HepG2 (cell line): ENCODE data around the gene CD109. TPM values are rescaled to one million over a fixed set of nuclear protein-coding genes. Genes with fewer than 3 reads are reported as not detected.

ENCODE experiments used
- ATAC-seq: fragments of 200-7000 bp; cut with Tn5 transposase; 3 replicates; pipeline ENCODE4 v1.9.1; 2020; ENCODE audit warnings: mild to moderate bottlenecking, moderate library complexity
- BruUV-seq: library from RNA; stranded (reverse); fragments of 400-500 nt; replicated peaks from 2 replicates; lab custom pipeline; 2021; lab: Mats Ljungman, UMichigan
- CTCF ChIA-PET: fragments of 300-600 bp; formaldehyde crosslinking; extraction: SDS; loops from one replicate; lab custom pipeline; 2021; ENCODE audit warnings: low total read pairs, inconsistent platforms, low intra/inter-chr PET ratio; lab: Yijun Ruan, JAX
- POLR2A ChIA-PET: fragments of 350-600 bp; sonication (Branson Sonifier 250); formaldehyde crosslinking; loops from one replicate; lab custom pipeline; 2020; ENCODE audit warnings: antibody characterized with exemption, inconsistent platforms; lab: Yijun Ruan, JAX
- DNase-seq: peaks from one replicate; pipeline ENCODE4 v3.0.0-alpha.2; 2015; ENCODE audit warnings: low spot score
- FAIRE-seq: peaks from 3 replicates; lab custom pipeline; 2011; peaks lifted over from hg19 to GRCh38; lab: Jason Lieb, UNC
- H2AFZ ChIP-seq: one replicate; pipeline ENCODE4 v1.6.1; 2011; ENCODE audit warnings: low read length, inconsistent platforms
- H3K27ac ChIP-seq: fragments of 300-600 bp; 3 replicates; pipeline ENCODE4 v1.8.0; 2011; ENCODE audit warnings: mixed run types, mild to moderate bottlenecking, mixed read lengths, low read length, inconsistent platforms; ENCODE audit not compliant: insufficient read depth; ENCODE audit errors: extremely low read length
- H3K27me3 ChIP-seq, 2 experiments: fragments of 200-600 bp in 1 of 2; 2 replicates in 1 of 2; 3 replicates in 1 of 2; pipeline versions ENCODE4 v1.6.0 to v1.8.0; 2011; ENCODE audit warnings: low read length in 2 of 2, mild to moderate bottlenecking in 2 of 2, moderate library complexity in 2 of 2, inconsistent platforms in 1 of 2; ENCODE audit not compliant: insufficient read depth in 2 of 2, control insufficient read depth in 1 of 2
- H3K36me3 ChIP-seq, 2 experiments: fragments of 200-600 bp in 1 of 2; replicated peaks in 1 of 2; 2 replicates in 1 of 2; 3 replicates in 1 of 2; pipeline versions ENCODE4 v1.5.1 to v1.8.0; 2011; ENCODE audit warnings: low read length in 2 of 2, inconsistent platforms in 1 of 2; ENCODE audit not compliant: insufficient read depth in 2 of 2, control insufficient read depth in 1 of 2
- H3K4me1 ChIP-seq: 2 replicates; pipeline ENCODE4 v1.5.1; 2012; ENCODE audit warnings: low read length, inconsistent platforms; ENCODE audit not compliant: insufficient read depth
- H3K4me2 ChIP-seq: 2 replicates; pipeline ENCODE4 v1.6.0; 2011; ENCODE audit warnings: low read depth, low read length, inconsistent platforms
- H3K4me3 ChIP-seq, 3 experiments: fragments of 200-600 bp in 1 of 3; sonication (generic), shearing (Covaris generic) in 1 of 3; replicated peaks in 1 of 3; 2 replicates each; pipeline ENCODE4 v1.5.1; 2011 to 2016; ENCODE audit warnings: low read length in 3 of 3, inconsistent platforms in 2 of 3, low read depth in 2 of 3, mild to moderate bottlenecking in 2 of 3, control low read depth in 1 of 3, mixed read lengths in 1 of 3; ENCODE audit not compliant: insufficient read depth in 1 of 3
- H3K79me2 ChIP-seq: one replicate; pipeline ENCODE4 v1.6.1; 2011; ENCODE audit warnings: low read length, inconsistent platforms; ENCODE audit not compliant: insufficient read depth
- H3K9ac ChIP-seq: 2 replicates; pipeline ENCODE4 v1.6.0; 2011; ENCODE audit warnings: mild to moderate bottlenecking, low read depth, low read length, inconsistent platforms; ENCODE audit not compliant: insufficient read depth
- H3K9me3 ChIP-seq: 2 replicates; pipeline ENCODE4 v1.5.1; 2012; ENCODE audit warnings: mild to moderate bottlenecking, low read length
- H4K20me1 ChIP-seq: 2 replicates; pipeline ENCODE4 v1.6.0; 2011; ENCODE audit warnings: inconsistent platforms, mild to moderate bottlenecking, low read length, moderate library complexity; ENCODE audit not compliant: insufficient read depth
- ADNP ChIP-seq: sonication (generic); formaldehyde crosslinking; IDR thresholded peaks from 2 replicates; pipeline ENCODE4 v1.4.0; 2020; ENCODE audit warnings: missing genetic modification reagents
- CAMTA2 ChIP-seq: sonication (generic); formaldehyde crosslinking; IDR thresholded peaks from 2 replicates; pipeline ENCODE4 v1.4.0; 2020; ENCODE audit warnings: mild to moderate bottlenecking, missing genetic modification reagents, borderline replicate concordance
- RORA ChIP-seq: sonication (generic); formaldehyde crosslinking; IDR thresholded peaks from 2 replicates; pipeline ENCODE4 v1.5.0; 2020; ENCODE audit warnings: mild to moderate bottlenecking, missing genetic modification reagents, moderate library complexity
- SALL1 ChIP-seq: sonication (generic); formaldehyde crosslinking; IDR thresholded peaks from 2 replicates; pipeline ENCODE4 v1.8.0; 2022; ENCODE audit warnings: mild to moderate bottlenecking, missing genetic modification reagents
- SMC3 ChIP-seq: IDR thresholded peaks from 2 replicates; pipeline ENCODE4 v1.6.1; 2011; ENCODE audit warnings: low read length, improper control_type of control experiment
- SNAI1 ChIP-seq: sonication (generic); formaldehyde crosslinking; IDR thresholded peaks from 2 replicates; pipeline ENCODE4 v1.5.0; 2020; ENCODE audit warnings: mild to moderate bottlenecking, missing genetic modification reagents, borderline replicate concordance
- TCF7 ChIP-seq: sonication (generic); IDR thresholded peaks from 2 replicates; pipeline ENCODE4 v1.6.1; 2016; ENCODE audit warnings: antibody characterized with exemption, low read depth
- ZBTB3 ChIP-seq: sonication (generic); formaldehyde crosslinking; IDR thresholded peaks from 2 replicates; pipeline ENCODE4 v1.4.0; 2020; ENCODE audit warnings: low read depth, mild to moderate bottlenecking, moderate library complexity, missing genetic modification reagents, borderline replicate concordance
- ZNF232 ChIP-seq: sonication (generic); formaldehyde crosslinking; IDR thresholded peaks from 2 replicates; pipeline ENCODE4 v1.4.0; 2020; ENCODE audit warnings: missing genetic modification reagents, borderline replicate concordance
- ZNF30 ChIP-seq: sonication (generic); formaldehyde crosslinking; IDR thresholded peaks from 2 replicates; pipeline ENCODE4 v1.5.0; 2020; ENCODE audit warnings: mild to moderate bottlenecking, missing genetic modification reagents
- ZNF34 ChIP-seq: sonication (generic); formaldehyde crosslinking; IDR thresholded peaks from 2 replicates; pipeline ENCODE4 v1.4.0; 2020; ENCODE audit warnings: mild to moderate bottlenecking, missing genetic modification reagents, borderline replicate concordance
- ZNF484 ChIP-seq: sonication (generic); formaldehyde crosslinking; IDR thresholded peaks from 2 replicates; pipeline ENCODE4 v1.5.1; 2020; ENCODE audit warnings: mild to moderate bottlenecking, low read depth, missing genetic modification reagents, borderline replicate concordance
- ZNF678 ChIP-seq: sonication (generic); formaldehyde crosslinking; IDR thresholded peaks from 2 replicates; pipeline ENCODE4 v1.4.0; 2020; ENCODE audit warnings: mild to moderate bottlenecking, missing genetic modification reagents
- WGBS: methylation state at CpG from one replicate; pipeline ENCODE4 v1.1.6; 2017; ENCODE audit warnings: low lambda C conversion rate; 5-methylcytosine and 5-hydroxymethylcytosine counted together
- in situ Hi-C: cut with HindIII; loops from 2 replicates; pipeline ENCODE4 v1.10.0; 2017; ENCODE audit warnings: low pct_unique_long_range_greater_than_20kb; ENCODE audit not compliant: extremely low pct_ligation_motif_present
- intact Hi-C: fragments of 100-400 bp; cut with micrococcal nuclease; formaldehyde crosslinking; loops from one replicate; pipeline ENCODE4 v1.10.0; 2022; ENCODE audit not compliant: unreplicated experiment
- polyA plus RNA-seq, 8 experiments: library from polyadenylated mRNA; depleted of rRNA in 3 of 8; stranded (reverse) in 7 of 8; unstranded in 1 of 8; fragments of >200 nt; fragmentation: Illumina TruSeq in 4 of 8; extraction: Trizol in 4 of 8; gene quantifications; 2 replicates each; pipeline versions ENCODE4 v1.2.1 to v1.2.3, GENCODE V29; 2011 to 2016; ENCODE audit warnings: low read depth in 4 of 8, missing spikeins in 1 of 8, mixed read lengths in 1 of 8; ENCODE audit not compliant: insufficient read depth in 1 of 8
- total RNA-seq, 5 experiments: library from RNA; depleted of rRNA; stranded (reverse); fragments of >200 nt; fragmentation: Illumina TruSeq; extraction: Trizol; gene quantifications; 2 replicates each; pipeline ENCODE4 v1.2.3, GENCODE V29; 2016; ENCODE audit warnings: low read depth in 1 of 5
- TF ChIP-seq, protein P1 (sequence below): sonication (generic); formaldehyde crosslinking; IDR thresholded peaks from 2 replicates; pipeline ENCODE4 v1.5.0; 2020; ENCODE audit warnings: missing genetic modification reagents
- TF ChIP-seq, protein P2 (sequence below), 2 experiments: sonication (generic) in 1 of 2; formaldehyde crosslinking in 1 of 2; IDR thresholded peaks; 2 replicates each; pipeline versions ENCODE4 v1.4.0 to v1.6.1; 2018 to 2020; ENCODE audit warnings: missing genetic modification reagents in 2 of 2, borderline replicate concordance in 1 of 2, low read depth in 1 of 2, mild to moderate bottlenecking in 1 of 2, missing biosample characterization in 1 of 2
- TF ChIP-seq, protein P3 (sequence below): IDR thresholded peaks from 2 replicates; pipeline ENCODE4 v1.6.1; 2016; ENCODE audit warnings: low read depth

CD109 gene
- total and polyA plus RNA-seq, 2 of the 13 experiments (the other 11 are each of a cell fraction or from before 2014, with no cell fraction given), result 0.93 to 2.1 TPM

DNA sequence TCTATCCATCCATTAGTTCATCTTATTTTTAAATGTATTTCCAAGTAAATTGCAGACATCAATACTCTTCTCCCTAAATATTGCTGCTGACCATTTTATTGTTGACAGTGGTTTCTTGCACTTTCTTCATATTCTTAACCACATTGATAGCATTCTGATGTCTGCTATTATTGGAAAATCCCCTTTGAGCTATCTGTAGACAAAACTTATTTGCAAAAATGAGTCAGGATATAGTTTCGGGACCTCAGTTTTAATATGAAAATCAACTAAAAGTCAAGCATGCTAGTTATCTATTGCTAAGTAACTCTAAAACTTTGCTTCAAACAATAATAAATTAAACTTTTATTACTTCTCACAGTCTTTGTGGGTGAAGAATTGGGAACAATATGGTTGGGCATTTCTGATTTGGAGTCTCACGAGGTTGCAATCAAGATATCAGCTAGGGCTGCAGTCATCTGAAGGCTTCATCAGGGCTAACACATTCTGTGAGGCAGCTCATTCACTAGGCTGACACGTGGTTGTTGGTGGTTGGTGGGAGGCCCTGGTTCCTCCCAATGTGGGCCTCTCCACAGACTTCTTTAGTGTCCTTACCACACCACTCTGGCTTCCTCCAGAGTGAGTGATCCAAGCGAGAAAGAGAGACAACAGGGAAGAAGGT is 32.7 kb downstream of the CD109 start:
- WGBS, result 74% methylated on average over 4 of the region's 4 CpGs
- POLR2A ChIA-PET, result no interaction called here
- ATAC-seq, result no peak

DNA sequence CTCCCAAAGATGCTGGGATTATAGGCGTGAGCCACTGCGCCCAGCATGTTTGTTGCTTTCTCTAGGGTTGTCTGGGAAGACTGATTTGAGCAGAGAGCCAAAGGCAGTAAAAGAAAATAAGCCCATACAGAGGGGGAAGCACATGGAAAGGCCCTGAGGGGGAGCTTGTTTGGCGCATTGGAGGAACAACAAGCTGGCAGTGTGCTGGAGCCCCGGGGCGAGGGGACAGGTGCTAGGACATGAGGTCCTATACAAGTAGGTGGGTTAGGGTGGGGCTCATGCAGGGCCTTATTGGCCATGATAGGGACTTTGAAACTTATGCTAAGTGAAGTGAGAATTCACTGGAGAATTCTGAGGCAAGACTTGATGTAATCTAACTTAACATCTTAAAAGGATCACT is 35.3 kb downstream of the CD109 start:
- no peaks in the 10 kb centered on the region for H3K27me3 ChIP-seq
- no peak overlapping the region for H3K27ac ChIP-seq
- ATAC-seq (no peak), DNase-seq (no peak), FAIRE-seq (no peak)
- no peak overlapping the region for H3K4me3 ChIP-seq
- H3K4me2 ChIP-seq, result no peak overlapping the region
- H3K9ac ChIP-seq, result no peak overlapping the region
- POLR2A ChIA-PET, result no interaction called here
- H4K20me1 ChIP-seq, result no peaks in the 10 kb centered on the region
- CTCF ChIA-PET, result interaction anchor here (4.2 kb wide), 1 partner anchor 55 kb away, joined by 60 read pairs; no protein-coding TSS in a partner anchor
- no peaks in the 10 kb centered on the region for H3K9me3 ChIP-seq
- no peak overlapping the region for H2AFZ ChIP-seq
- intact Hi-C loops, result no loop called here
- no peaks in the 10 kb centered on the region for H3K79me2 ChIP-seq
- WGBS, result 90% methylated on average over 5 of the region's 5 CpGs
- BruUV-seq, result no TSS peak
- H3K4me1 ChIP-seq, result no peaks in the 10 kb centered on the region
- H3K36me3 ChIP-seq, result no peaks in the 10 kb centered on the region
- in situ Hi-C loops, result loop anchor here (5.0 to 25.0 kb wide), 2 partner anchors 54 to 1481 kb away; partner anchors contain the start of gene COL12A1
- TF ChIP-seq ZNF30 (CRISPR knock-in tag) (no peak), TCF7 (no peak), SNAI1 (no peak), CAMTA2 (CRISPR knock-in tag) (no peak), ZBTB3 (CRISPR knock-in tag) (no peak), ADNP (CRISPR knock-in tag) (no peak), SALL1 (CRISPR knock-in tag) (no peak), ZNF34 (CRISPR knock-in tag) (no peak)
- TF ChIP-seq, protein P1, sequence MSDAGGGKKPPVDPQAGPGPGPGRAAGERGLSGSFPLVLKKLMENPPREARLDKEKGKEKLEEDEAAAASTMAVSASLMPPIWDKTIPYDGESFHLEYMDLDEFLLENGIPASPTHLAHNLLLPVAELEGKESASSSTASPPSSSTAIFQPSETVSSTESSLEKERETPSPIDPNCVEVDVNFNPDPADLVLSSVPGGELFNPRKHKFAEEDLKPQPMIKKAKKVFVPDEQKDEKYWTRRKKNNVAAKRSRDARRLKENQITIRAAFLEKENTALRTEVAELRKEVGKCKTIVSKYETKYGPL (CRISPR knock-in tag), result no peak
- TF ChIP-seq, protein P2, sequence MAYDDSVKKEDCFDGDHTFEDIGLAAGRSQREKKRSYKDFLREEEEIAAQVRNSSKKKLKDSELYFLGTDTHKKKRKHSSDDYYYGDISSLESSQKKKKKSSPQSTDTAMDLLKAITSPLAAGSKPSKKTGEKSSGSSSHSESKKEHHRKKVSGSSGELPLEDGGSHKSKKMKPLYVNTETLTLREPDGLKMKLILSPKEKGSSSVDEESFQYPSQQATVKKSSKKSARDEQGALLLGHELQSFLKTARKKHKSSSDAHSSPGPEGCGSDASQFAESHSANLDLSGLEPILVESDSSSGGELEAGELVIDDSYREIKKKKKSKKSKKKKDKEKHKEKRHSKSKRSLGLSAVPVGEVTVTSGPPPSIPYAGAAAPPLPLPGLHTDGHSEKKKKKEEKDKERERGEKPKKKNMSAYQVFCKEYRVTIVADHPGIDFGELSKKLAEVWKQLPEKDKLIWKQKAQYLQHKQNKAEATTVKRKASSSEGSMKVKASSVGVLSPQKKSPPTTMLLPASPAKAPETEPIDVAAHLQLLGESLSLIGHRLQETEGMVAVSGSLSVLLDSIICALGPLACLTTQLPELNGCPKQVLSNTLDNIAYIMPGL (CRISPR knock-in tag; IDR thresholded peaks at IDR 0.05; ENCODE audit: borderline replicate concordance in 1 of 2, low read depth in 1 of 2), result no peak

More for the DNA sequence above, 32.7 kb downstream of the CD109 start:
- no TSS peak for BruUV-seq
- Histone ChIP-seq H3K9ac (no peak overlapping the region), H3K79me2 (no peaks in the 10 kb centered on the region), H3K9me3 (no peaks in the 10 kb centered on the region), H2AFZ (no peak overlapping the region), H3K4me3 (no peak overlapping the region), H3K4me1 (no peaks in the 10 kb centered on the region), H3K27ac (no peak overlapping the region), H3K4me2 (no peak overlapping the region), H3K36me3 (no peaks in the 10 kb centered on the region), H4K20me1 (no peaks in the 10 kb centered on the region), H3K27me3 (no peaks in the 10 kb centered on the region)
- DNase-seq (no peak), FAIRE-seq (no peak)
- TF ChIP-seq ZNF678 (CRISPR knock-in tag) (no peak), ZNF484 (no peak), RORA (CRISPR knock-in tag) (no peak), ZNF232 (CRISPR knock-in tag) (no peak), SMC3 (no peak)
- TF ChIP-seq, protein P3, sequence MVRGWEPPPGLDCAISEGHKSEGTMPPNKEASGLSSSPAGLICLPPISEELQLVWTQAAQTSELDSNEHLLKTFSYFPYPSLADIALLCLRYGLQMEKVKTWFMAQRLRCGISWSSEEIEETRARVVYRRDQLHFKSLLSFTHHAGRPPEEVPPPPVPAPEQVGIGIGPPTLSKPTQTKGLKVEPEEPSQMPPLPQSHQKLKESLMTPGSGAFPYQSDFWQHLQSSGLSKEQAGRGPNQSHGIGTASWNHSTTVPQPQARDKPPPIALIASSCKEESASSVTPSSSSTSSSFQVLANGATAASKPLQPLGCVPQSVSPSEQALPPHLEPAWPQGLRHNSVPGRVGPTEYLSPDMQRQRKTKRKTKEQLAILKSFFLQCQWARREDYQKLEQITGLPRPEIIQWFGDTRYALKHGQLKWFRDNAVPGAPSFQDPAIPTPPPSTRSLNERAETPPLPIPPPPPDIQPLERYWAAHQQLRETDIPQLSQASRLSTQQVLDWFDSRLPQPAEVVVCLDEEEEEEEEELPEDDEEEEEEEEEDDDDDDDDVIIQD (CRISPR knock-in tag), result no peak
- intact Hi-C loops (no loop called here), in situ Hi-C loops (loop anchor here (25.0 kb wide), 1 partner anchor 1484 kb away; the partner anchor contains the start of gene COL12A1)
- CTCF ChIA-PET, result no interaction called here
